ENCODE data around the gene TMEM165. TPM values are rescaled to one million over a fixed set of nuclear protein-coding genes. Genes with fewer than 3 reads are reported as not detected.
A peak's percentile ranks its signal among the peaks of the same experiment; 100 is the strongest.

The TMEM165 gene
- total and polyA plus RNA-seq, 3 donors from 2014 or later = 39.9 to 122 (median 94.8) TPM

- H3K4me3 ChIP-seq = peak overlapping the region; percentile 87 to 98
- no peak for TF ChIP-seq POLR2A (IDR thresholded peaks at IDR 0.05)
- TF ChIP-seq, protein P1, sequence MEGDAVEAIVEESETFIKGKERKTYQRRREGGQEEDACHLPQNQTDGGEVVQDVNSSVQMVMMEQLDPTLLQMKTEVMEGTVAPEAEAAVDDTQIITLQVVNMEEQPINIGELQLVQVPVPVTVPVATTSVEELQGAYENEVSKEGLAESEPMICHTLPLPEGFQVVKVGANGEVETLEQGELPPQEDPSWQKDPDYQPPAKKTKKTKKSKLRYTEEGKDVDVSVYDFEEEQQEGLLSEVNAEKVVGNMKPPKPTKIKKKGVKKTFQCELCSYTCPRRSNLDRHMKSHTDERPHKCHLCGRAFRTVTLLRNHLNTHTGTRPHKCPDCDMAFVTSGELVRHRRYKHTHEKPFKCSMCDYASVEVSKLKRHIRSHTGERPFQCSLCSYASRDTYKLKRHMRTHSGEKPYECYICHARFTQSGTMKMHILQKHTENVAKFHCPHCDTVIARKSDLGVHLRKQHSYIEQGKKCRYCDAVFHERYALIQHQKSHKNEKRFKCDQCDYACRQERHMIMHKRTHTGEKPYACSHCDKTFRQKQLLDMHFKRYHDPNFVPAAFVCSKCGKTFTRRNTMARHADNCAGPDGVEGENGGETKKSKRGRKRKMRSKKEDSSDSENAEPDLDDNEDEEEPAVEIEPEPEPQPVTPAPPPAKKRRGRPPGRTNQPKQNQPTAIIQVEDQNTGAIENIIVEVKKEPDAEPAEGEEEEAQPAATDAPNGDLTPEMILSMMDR (IDR thresholded peaks at IDR 0.05) = no peak
- no peaks in the 10 kb centered on the region for H3K9me3 ChIP-seq
- no peaks in the 10 kb centered on the region for H3K27me3 ChIP-seq
- H3K36me3 ChIP-seq (ENCODE audit: low read depth, missing control alignments) = no peaks in the 10 kb centered on the region
- peak; percentile 52 for DNase-seq
- 0 to 1% methylated on average over 12 to 40 of the region's 41 CpGs for WGBS, 2 donors
- intact Hi-C loops (cut with DNase I; ENCODE audit: low total_unique reads) = loop anchor here (5.0 kb wide), 1 partner anchor 151 kb away; the partner anchor contains the start of gene CLOCK
- H3K27ac ChIP-seq = peak overlapping the region; percentile 93 to 99
- H3K4me1 ChIP-seq = peaks cover 23% of the 10 kb centered on the region
Measured at GRCh38 chr4:55396308-55397125, 760 bp downstream of the TMEM165 start.

GRCh38 chr4:55397126-55397436, 1.3 kb downstream of the TMEM165 start:
- H3K9me3 ChIP-seq = no peaks in the 10 kb centered on the region
- no peak for TF ChIP-seq POLR2A (IDR thresholded peaks at IDR 0.05)
- TF ChIP-seq, protein P1 (IDR thresholded peaks at IDR 0.05) = no peak
- H3K4me1 ChIP-seq = peaks cover 23% of the 10 kb centered on the region
- no peaks in the 10 kb centered on the region for H3K36me3 ChIP-seq (ENCODE audit: low read depth, missing control alignments)
- peak overlapping the region; percentile 87 to 98 for H3K4me3 ChIP-seq
- peak overlapping the region; percentile 93 to 99 for H3K27ac ChIP-seq
- DNase-seq = peak; percentile 40
- intact Hi-C loops (cut with DNase I; ENCODE audit: low total_unique reads) = loop anchor here (5.0 kb wide), 1 partner anchor 150 kb away; the partner anchor contains the start of gene CLOCK
- H3K27me3 ChIP-seq = no peaks in the 10 kb centered on the region
- 2 to 9% methylated on average over 7 of the region's 7 CpGs for WGBS, 2 donors

GRCh38 chr4:55397520-55398321, 2.0 kb downstream of the TMEM165 start:
- Histone ChIP-seq H3K4me1 (peaks cover 23% of the 10 kb centered on the region), H3K27me3 (no peaks in the 10 kb centered on the region), H3K9me3 (no peaks in the 10 kb centered on the region), H3K27ac (peak overlapping the region; percentile 93 to 99), H3K4me3 (peak overlapping the region; percentile 87 to 98), H3K36me3 (ENCODE audit: low read depth, missing control alignments) (no peaks in the 10 kb centered on the region)
- no peak for DNase-seq
- WGBS, 2 donors = 29% methylated on average over 15 of the region's 15 CpGs
- TF ChIP-seq, protein P1 (IDR thresholded peaks at IDR 0.05) = no peak
- TF ChIP-seq POLR2A (IDR thresholded peaks at IDR 0.05) = no peak
- intact Hi-C loops (cut with DNase I; ENCODE audit: low total_unique reads) = loop anchor here (5.0 kb wide), 1 partner anchor 150 kb away; the partner anchor contains the start of gene CLOCK

DNA sequence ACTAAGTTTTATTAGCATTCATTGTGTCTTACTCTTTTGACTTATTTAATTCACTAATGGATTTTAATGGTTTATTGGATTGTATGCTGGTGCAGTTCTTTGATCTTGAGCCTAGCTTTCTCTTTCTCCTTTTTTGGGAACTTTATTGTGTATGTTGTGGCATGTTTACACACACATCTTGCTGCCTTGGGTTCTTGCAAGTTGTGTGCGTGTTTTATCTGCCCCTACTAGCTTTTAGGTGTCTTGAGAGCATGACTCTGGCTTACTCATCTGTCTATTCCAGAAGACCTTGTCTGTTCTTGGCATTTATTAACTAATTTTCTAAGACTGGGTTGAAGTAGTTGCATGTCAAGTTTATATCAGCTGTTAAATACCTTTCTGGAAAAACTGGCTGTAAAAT, 2.7 kb downstream of the TMEM165 start:
- Histone ChIP-seq H3K27me3 (no peaks in the 10 kb centered on the region), H3K4me3 (peak overlapping the region in 1 of 2 donors; percentile 87), H3K9me3 (no peaks in the 10 kb centered on the region), H3K27ac (peak overlapping the region; percentile 93 to 99), H3K36me3 (ENCODE audit: low read depth, missing control alignments) (no peaks in the 10 kb centered on the region), H3K4me1 (peaks cover 23% of the 10 kb centered on the region)
- TF ChIP-seq, protein P1 (IDR thresholded peaks at IDR 0.05) = no peak
- TF ChIP-seq POLR2A (IDR thresholded peaks at IDR 0.05) = no peak
- no peak for DNase-seq
- WGBS, 2 donors = 21 to 43% methylated on average over 1 of the region's 1 CpG
- intact Hi-C loops (cut with DNase I; ENCODE audit: low total_unique reads) = loop anchor here (5.0 kb wide), 1 partner anchor 149 kb away; the partner anchor contains the start of gene CLOCK
